Hematopoietic multipotent progenitor cell treated with erythropoietin and hydrocortisone succinate and interleukin-3 and kit ligand, for 15 days (in vitro differentiated cells): ENCODE measurements around the gene DACH1.

Experiments
- DNase-seq: peaks from one replicate; pipeline ENCODE4 v3.0.0-alpha.2; 2015; ENCODE audit warnings: low spot score

Gene DACH1

GRCh38 chr13:71774863-71775262, 92.1 kb downstream of the DACH1 start:
- no peak for DNase-seq

GRCh38 chr13:71773531-71773930, 93.5 kb downstream of the DACH1 start:
- DNase-seq = no peak

GRCh38 chr13:71772361-71772760, 94.6 kb downstream of the DACH1 start:
- no peak for DNase-seq

- no peak for DNase-seq
Measured at GRCh38 chr13:71771144-71771543, 95.9 kb downstream of the DACH1 start.

- DNase-seq = no peak
Measured at GRCh38 chr13:71770710-71771109, 96.3 kb downstream of the DACH1 start.

DNA sequence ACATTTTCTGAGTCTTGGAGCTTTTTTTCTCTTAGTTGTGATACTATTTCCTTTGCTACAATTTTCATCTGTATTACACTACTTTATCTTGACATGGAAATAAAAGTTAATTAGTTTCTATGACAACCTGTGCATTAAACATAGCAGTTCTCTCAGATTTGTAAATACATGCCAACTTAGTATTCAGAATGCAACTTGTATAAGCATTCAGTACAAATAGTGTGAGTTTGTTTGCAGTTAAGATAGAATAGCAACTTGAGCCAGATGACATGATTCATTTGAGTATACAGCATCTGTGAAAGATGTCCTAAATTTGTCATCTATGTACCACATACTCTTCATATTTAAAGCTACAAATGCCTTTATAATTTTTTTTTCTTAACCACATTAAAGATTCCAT, 98.1 kb downstream of the DACH1 start:
- no peak for DNase-seq

DNA sequence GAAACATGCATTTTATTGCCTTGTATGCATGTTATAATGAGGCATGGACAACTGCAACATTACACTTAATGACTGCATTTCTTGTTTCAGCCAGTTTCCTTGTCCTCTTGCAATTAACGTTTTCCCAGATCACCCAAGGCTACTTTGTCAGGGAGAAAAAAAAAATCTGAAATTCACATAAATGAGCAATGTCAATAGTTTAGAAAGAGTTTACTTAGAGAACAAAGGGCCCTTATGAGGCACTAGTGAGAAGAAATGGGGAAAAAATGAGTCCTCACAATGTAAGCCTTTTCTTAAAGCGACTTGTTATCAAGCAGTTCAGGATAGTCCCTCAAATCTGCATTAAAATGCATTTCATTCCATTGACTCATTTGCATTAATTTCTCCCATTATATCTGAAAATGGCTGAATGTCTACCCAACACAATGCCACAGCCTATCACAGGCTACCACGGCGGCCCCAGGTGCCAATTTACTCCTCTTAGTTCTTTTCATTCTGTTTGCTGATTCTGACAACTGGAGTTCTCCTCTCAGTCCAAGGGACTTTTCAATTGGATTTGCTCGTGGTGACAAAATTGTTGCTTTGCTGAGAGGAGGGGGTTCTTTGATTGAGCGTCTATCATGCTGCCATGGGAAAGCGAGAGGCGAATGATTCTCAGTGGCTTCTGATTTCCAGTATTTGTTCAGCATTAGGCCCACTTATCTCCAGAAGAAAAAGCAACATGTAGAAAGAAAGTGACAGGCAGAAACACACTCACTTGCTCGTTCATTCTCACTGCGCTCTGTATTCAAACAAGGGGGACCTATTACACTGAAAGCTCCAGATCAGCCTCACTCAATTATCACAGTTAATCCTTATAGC, 107.1 kb downstream of the DACH1 start:
- DNase-seq = no peak

DNA sequence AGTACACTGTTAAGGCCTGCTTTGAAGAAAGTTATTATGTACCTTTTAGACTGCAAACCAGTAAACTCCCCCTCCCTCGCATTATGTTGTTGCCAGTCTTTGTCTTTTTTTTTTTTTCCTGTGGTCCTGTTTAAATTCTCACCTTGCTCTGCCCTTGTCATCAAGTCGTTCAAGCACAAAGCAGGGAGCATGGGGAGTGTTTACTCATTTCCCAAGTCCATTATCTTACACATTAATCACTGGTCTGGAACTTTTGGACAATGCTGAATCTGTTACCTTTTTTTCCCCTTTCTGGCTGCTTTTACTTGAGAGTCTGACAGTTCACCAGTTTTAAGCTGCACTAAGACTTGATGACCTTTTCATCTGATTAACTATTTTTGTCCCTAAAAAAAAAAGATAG, 108.2 kb downstream of the DACH1 start:
- no peak for DNase-seq

DNA sequence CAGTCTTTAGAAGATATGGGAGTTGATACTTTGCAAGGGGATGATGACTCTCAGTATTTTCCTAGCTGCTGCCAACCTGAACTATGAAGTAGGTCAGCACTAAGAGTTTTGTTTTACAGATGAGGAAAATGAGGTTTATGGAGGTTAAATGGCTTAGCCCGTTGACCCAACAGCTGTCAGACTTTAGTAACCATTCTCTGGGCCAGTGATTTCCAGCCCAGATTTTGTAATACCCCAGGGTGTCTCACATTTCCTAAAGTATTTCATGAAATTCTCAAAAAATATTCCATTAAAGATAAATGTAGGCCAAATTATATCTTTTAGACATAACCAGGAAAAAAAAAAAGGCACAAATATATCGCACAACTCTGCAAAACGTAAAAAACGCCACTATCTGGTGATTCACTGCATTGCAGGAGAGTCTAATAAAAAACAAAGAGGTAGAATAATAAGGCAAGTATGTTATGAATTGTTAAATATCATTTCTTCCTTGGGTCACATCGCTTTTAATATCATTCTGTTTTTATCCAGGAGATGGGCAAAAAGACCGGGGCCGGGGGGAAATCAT, 112.5 kb downstream of the DACH1 start:
- DNase-seq = no peak

DNA sequence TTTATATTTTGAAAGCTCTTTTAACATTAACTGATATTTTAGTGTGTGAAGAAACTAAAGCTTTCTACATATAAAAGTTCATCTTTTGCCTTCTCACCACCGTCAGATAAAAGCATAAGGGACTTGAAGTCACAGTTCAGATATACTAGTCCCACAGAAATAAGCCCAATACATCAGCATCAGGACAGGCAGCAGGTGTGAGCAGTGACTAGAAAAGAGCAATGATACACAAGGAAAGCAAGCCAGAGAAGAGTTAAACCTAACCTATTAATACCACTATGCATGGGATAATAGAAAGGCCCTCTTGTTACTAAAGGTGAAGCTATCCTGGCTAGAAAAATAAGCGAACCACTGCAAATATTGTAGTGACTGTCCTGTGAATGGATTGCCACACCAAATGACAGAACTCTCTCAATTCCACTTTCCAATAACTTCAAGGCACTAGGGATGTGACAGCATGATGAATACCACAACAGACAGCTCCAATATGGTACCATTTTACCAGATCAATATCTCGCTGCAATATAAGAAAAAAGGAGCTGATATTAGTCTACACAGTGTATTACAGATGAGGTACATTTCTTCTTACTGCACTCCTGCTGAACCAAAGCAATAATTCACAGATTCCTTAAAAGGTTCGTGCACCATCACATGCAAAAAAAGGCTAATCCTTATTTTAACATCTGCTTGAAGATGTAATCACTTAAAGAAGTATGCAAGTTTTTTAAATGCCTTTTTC, 114.1 kb downstream of the DACH1 start:
- no peak for DNase-seq

DNA sequence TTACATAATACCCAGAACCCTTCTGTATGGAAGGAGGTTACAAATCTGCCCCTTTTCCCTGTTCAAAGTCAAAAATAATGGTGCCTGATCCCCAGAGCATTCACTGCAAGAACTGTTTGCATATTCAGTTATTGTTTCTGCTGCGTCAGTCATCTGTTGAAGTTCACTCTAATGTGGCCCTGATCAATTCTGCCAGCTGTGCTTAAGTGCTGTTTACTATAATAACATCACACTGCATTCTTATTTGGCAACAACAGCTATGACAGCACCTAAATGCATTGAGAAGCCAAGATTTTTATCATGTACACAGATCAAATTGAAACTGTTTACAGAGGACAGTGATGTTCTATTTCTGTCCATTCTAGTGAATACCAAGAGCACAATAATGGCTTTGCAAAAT, 115.9 kb downstream of the DACH1 start:
- no peak for DNase-seq

DNA sequence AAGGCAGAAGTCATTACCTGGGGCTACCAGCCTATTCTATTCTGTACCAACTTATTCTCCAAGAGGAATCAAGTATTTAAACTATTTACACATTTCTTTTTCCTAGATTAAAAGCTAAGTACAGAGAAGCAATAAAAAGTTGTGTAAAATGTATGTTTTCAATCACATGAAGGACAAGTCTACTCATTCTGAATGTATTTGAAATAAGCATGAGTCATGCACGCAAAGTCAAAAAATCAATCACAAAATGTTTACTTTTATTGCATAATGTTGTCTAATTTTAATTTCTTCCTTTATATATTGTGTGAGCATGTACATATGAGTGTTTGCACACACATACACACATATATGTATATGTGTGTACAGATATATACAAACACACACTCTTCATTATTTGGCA, 136.7 kb downstream of the DACH1 start:
- DNase-seq = no peak

DNA sequence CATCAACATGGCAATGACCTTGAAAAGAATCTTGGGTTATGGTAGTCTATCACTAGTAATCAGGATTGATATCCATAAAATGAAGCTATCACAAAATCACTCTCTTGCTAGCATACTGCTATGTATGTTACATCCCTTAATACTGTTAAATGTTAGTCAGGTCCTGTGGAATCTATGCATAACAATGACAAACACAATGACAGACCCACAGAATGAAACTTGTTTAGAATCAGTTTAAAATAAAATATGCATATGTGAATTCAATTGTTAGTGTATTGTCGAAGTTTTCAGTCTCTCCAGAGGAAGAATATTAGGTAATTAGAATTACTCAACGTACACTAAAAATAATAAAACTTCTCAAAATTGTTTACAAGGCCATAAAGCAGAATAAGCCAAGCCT, 137.6 kb downstream of the DACH1 start:
- DNase-seq = no peak

DNA sequence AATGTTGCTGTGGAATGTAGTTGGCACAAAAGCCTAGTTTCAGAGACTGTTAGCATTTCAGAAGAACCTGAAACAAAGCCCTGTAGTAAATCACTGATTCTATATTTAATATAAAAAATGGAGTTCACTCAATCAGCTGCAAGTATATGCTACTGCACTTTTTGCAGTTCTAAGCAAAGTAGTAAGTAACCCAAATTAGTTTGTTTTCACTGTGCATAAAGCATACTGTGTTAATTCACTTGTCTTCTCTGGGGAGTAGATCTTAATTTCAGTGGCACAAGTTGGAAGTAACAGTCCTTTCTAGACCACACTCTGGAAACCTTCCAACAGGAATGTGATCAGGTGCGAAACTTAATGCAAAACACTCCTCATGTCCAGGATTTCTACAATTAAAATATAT, 139.3 kb downstream of the DACH1 start:
- no peak for DNase-seq

DNA sequence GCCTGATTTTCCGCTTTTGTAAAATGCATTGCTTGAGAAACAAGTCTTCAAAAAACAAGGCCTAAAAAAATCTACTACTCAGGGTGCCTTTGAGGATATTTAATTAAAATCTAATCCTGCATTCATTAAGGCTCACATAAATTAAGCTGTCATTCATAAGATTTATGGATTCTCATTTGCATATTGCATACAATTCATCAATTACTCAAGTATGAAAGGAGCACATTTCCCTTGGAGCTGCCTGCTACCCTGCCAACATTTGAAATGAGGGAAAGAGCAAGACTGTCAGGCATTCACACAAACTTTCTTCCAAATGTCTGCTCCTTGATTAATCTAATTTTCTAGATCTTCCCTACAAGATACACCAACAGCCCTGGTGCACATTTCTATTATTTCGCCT, 140.0 kb downstream of the DACH1 start:
- no peak for DNase-seq

GRCh38 chr13:71722206-71722605, 144.8 kb downstream of the DACH1 start:
- DNase-seq = no peak

DNA sequence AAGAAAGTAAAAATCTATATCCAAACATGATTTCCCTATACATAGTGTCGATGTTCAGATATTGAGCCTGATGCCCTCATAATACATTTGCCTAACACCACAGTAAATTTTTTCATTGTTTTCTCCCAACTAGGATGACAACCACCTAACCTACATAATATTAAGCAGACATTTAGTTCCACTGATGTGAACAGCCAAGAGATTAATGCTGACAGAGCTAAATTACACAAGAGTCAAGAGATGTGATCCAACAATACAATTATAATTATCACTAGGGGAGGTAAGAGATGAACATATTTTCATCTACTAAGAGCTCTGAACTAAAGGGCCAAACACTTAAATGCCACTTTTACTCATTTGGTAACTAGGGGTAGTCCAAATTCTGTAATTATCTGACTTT, 145.9 kb downstream of the DACH1 start:
- DNase-seq = no peak

DNA sequence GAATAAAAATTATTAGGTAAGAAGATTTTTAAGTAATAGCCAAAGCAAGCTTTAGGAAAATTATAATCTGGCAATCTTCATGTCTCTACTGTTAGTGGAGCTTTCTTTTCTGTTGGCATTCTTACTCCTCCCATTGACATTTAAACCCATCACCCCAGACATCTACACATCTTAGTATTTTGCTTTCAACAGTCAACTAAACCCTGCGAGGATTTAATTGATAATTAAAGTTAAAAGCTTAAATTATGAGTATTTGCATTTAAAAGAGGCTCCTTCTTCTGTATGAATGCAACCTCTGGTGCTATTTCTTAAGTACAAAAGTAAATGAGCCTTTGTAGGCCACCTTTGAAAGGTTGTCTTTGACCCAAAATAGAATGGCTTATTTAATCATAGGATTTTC, 148.1 kb downstream of the DACH1 start:
- DNase-seq = no peak

DNA sequence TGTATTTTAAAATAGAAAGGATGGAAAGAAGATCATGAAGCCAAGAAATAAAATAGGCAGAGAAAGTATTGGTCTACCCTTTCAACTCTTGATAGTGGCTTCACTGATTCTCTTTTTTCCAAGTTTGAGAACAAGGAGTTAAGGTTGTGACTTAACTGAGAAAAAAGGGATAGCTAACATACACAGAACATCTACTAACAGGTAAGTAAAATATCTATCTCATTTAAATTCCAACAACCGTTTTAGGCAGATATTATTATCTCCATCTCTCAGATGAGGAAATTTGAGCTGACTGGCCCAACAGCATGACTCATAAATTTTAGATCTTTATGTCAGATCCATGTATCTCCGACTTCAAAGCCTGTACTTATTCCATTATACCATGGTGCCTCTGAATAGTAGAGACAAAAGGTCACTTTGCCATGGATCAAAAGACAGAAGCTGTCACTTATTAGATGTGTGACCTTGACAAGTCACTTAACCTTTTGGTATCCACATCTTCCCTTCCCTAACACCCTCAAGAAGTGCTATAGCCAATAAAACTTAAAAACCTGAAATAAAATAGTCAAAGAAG, 152.1 kb downstream of the DACH1 start:
- no peak for DNase-seq

GRCh38 chr13:71712988-71713653, 153.9 kb downstream of the DACH1 start:
- DNase-seq = no peak

- DNase-seq = no peak
Measured at GRCh38 chr13:71704656-71705055, 162.3 kb downstream of the DACH1 start.

GRCh38 chr13:71703138-71703537, 163.9 kb downstream of the DACH1 start:
- DNase-seq = no peak
